Astrocyte of the cerebellum (primary cell): ENCODE data around the gene SMARCC1.
"Not testable (repeated sequence)": the region's sequence is repeated elsewhere in the genome, so short reads cannot be mapped to it uniquely, and the experiment has no call there.

Source experiments
- DNase-seq: peaks from one replicate; pipeline ENCODE4 v3.0.0-alpha.2; 2011; ENCODE audit warnings: low read depth
- H3K4me3 ChIP-seq: 2 replicates; pipeline ENCODE4 v1.5.1; 2011; ENCODE audit warnings: mild to moderate bottlenecking, low read depth, low read length, moderate library complexity
- in situ Hi-C: cut with HindIII; loops from 2 replicates; pipeline ENCODE4 v1.10.0; 2017; ENCODE audit warnings: low sequenced_read_pairs
- TF ChIP-seq, protein P1 (sequence below): IDR thresholded peaks from 2 replicates; pipeline ENCODE4 v1.5.1; 2012; ENCODE audit warnings: low read length, low read depth, moderate library complexity, mild to moderate bottlenecking; ENCODE audit errors: missing control alignments

The SMARCC1 gene

DNA sequence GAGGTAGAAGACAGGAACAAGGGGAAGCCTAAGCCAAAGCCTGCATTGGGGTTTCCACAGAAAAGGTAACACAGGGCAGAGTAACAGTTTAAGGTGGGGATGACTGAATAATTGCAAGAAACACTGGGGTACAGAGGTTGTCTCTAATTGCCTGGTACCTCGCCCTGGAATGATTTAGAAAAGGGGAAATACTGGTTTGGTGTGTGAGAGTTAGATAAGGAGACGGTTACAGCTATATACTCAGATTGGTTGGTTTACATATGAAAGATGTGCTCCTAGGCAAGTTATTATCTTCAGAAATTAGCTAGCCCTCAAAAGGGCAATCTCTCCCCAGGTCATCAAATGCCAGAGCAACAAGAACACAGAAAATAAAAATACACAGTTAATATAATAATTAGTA lies 58.8 kb downstream of the SMARCC1 start:
- TF ChIP-seq, protein P1, sequence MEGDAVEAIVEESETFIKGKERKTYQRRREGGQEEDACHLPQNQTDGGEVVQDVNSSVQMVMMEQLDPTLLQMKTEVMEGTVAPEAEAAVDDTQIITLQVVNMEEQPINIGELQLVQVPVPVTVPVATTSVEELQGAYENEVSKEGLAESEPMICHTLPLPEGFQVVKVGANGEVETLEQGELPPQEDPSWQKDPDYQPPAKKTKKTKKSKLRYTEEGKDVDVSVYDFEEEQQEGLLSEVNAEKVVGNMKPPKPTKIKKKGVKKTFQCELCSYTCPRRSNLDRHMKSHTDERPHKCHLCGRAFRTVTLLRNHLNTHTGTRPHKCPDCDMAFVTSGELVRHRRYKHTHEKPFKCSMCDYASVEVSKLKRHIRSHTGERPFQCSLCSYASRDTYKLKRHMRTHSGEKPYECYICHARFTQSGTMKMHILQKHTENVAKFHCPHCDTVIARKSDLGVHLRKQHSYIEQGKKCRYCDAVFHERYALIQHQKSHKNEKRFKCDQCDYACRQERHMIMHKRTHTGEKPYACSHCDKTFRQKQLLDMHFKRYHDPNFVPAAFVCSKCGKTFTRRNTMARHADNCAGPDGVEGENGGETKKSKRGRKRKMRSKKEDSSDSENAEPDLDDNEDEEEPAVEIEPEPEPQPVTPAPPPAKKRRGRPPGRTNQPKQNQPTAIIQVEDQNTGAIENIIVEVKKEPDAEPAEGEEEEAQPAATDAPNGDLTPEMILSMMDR: no peak
- in situ Hi-C loops: no loop called here
- no peak overlapping the region for H3K4me3 ChIP-seq
- DNase-seq: no peak

DNA sequence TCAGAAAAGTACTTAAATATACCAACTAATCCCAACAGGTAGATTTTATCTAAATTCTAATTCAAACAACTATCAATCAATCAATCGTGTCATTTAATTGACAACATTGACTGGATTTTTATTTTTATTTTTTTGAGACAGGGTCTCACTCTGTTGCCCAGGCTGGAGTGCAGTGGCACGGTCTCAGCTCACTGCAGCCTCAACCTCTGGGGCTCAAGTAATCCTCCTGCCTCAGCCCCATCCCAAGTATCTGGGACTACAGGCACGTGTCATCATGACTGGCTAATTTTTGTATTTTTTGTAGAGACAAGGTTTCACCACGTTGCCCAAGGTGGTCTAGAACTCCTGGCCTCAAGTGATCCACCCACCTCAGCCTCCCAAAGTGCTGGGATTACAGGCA lies 64.2 kb downstream of the SMARCC1 start:
- DNase-seq, H3K4me3 ChIP-seq, in situ Hi-C loops: not testable (repeated sequence)

DNA sequence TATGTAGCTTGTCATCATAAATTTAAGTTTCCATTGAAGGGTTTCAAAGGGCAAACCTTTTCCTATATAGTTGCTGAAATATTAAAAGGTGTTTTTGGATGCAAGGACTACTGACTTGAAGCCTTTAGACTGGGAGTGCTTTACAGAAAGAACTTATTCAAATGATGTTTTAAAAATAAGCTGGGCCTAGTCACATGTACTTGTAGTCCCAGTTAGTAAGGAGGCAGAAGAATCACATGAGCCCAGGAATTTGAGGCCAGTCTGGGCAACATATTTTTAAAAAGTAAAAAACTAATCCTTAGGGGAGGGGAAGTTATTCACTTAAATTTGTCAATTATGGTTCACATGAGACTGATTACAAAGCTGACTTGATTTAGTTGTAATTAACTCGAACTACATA lies 65.0 kb downstream of the SMARCC1 start:
- no peak overlapping the region for H3K4me3 ChIP-seq
- in situ Hi-C loops: no loop called here
- TF ChIP-seq, protein P1: no peak
- no peak for DNase-seq

DNA sequence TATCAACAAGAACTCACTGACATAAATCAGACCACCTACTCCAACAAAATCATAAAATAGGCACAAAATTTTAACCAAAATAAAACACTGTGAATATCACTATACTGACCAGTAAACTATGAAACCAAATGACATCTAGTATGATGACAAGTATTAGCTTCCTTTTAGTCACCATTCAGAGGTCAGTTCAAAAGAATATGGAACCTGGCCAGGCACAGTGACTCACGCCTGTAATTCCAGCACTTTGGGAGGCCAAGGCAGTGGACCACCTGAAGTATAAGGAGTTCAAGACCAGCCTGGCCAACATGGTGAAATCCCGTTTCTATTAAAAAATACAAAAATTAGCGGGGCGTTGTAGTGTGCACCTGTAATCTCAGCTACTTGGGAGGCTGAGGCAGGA lies 65.8 kb downstream of the SMARCC1 start:
- H3K4me3 ChIP-seq: no peak overlapping the region
- TF ChIP-seq, protein P1: no peak
- in situ Hi-C loops: no loop called here
- DNase-seq: peak; percentile 5

DNA sequence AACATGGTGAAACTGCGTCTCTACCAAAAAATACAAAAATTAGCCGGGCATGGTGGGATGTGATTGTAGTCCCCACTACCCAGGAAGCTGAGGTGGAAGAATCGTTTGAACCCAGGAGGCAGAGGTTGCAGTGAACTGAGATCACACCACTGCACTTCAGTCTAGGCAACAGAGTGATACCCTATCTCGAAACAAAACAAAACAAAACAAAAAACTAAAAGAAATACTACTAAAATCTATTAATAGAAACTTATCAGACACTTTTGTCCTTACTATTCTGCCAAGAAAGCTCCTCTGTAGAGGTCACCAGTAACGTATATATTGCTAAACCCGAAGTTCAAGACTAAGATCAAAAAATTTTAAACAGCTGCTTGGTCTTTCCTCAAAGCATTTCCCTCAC lies 67.1 kb downstream of the SMARCC1 start:
- no peak overlapping the region for H3K4me3 ChIP-seq
- no peak for DNase-seq
- TF ChIP-seq, protein P1: no peak
- in situ Hi-C loops: no loop called here

DNA sequence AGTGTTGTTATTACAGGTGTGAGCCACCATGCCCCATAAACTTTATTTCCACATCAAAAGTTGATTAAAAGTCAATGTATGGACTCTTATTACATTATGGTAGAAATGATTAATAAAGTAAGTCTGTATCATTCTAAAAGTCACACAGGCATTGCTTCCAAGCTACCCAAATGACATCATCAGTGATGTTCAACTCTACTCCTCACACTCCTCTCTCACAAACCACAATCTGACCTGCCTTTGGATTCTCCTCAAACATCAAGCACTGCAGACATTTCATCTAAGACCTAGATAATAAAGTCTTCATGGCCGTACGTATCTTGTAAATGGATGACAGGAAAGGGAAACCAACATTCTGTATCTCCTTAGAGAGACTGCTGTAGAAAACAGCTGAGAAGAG lies 68.0 kb downstream of the SMARCC1 start:
- H3K4me3 ChIP-seq: no peak overlapping the region
- in situ Hi-C loops: no loop called here
- no peak for DNase-seq
- TF ChIP-seq, protein P1: no peak

DNA sequence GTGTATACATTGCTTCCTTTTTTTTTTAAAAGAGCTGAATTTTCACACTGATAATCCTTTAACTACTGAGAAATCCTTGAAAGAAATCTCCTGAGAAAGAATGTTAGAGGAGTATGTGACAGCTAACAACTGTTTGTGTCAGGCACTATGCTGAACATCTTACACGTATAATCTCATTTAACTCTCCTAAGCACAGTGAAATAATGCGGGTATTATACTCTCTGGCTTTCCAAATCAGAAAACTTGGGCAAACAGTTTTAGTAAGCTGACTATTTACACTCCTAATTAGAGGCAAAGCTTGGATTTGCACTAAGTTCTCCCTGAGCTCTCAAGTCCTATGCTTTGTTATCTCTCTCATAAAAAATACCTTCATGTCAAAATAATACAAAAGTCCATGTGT lies 69.3 kb downstream of the SMARCC1 start:
- TF ChIP-seq, protein P1: no peak
- DNase-seq: no peak
- no peak overlapping the region for H3K4me3 ChIP-seq
- in situ Hi-C loops: no loop called here
